GM21447 (cell line): ENCODE data around the gene ARHGAP26.

Experiments used
- ATAC-seq: cut with Tn5 transposase; IDR thresholded peaks from one replicate; pipeline ENCODE4 v1.9.1; 2021; ENCODE audit not compliant: unreplicated experiment

The ARHGAP26 gene

GRCh38 chr5:143128412-143129071 is 358.4 kb downstream of the ARHGAP26 start:
- no peak for ATAC-seq

- ATAC-seq = no peak
Measured at GRCh38 chr5:143129203-143129602, 359.0 kb downstream of the ARHGAP26 start.

- ATAC-seq = no peak
Measured at GRCh38 chr5:143129910-143130612, 359.9 kb downstream of the ARHGAP26 start.

- no peak for ATAC-seq
Measured at GRCh38 chr5:143130613-143131305, 360.6 kb downstream of the ARHGAP26 start.

- no peak for ATAC-seq
Measured at GRCh38 chr5:143131972-143132371, 361.8 kb downstream of the ARHGAP26 start.

- ATAC-seq = no peak
Measured at GRCh38 chr5:143132739-143133138, 362.6 kb downstream of the ARHGAP26 start.

GRCh38 chr5:143133721-143134120 is 363.5 kb downstream of the ARHGAP26 start:
- no peak for ATAC-seq

- ATAC-seq = no peak
Measured at GRCh38 chr5:143134269-143134668, 364.1 kb downstream of the ARHGAP26 start.

- peak; percentile 71 for ATAC-seq
Measured at GRCh38 chr5:143134900-143135299, 364.7 kb downstream of the ARHGAP26 start.

- no peak for ATAC-seq
Measured at GRCh38 chr5:143135832-143136551, 365.8 kb downstream of the ARHGAP26 start.

GRCh38 chr5:143138839-143139238 is 368.7 kb downstream of the ARHGAP26 start:
- ATAC-seq = no peak

GRCh38 chr5:143139585-143139984 is 369.4 kb downstream of the ARHGAP26 start:
- ATAC-seq = no peak

- ATAC-seq = no peak
Measured at GRCh38 chr5:143140492-143141203, 370.5 kb downstream of the ARHGAP26 start.

- no peak for ATAC-seq
Measured at GRCh38 chr5:143141652-143142051, 371.5 kb downstream of the ARHGAP26 start.

- no peak for ATAC-seq
Measured at GRCh38 chr5:143142596-143143435, 372.6 kb downstream of the ARHGAP26 start.

- no peak for ATAC-seq
Measured at GRCh38 chr5:143143973-143144372, 373.8 kb downstream of the ARHGAP26 start.

GRCh38 chr5:143145243-143146160 is 375.3 kb downstream of the ARHGAP26 start:
- no peak for ATAC-seq

GRCh38 chr5:143146161-143146560 is 376.0 kb downstream of the ARHGAP26 start:
- no peak for ATAC-seq

- no peak for ATAC-seq
Measured at GRCh38 chr5:143147383-143147782, 377.2 kb downstream of the ARHGAP26 start.
